H1 (cell line): ENCODE measurements around the gene GOLGA1. TPM values are rescaled to one million over a fixed set of nuclear protein-coding genes. Genes with fewer than 3 reads are reported as not detected.

Source experiments
- GABPA ChIP-seq: IDR thresholded peaks from 2 replicates; pipeline ENCODE4 v1.6.1; 2011; ENCODE audit warnings: mild to moderate bottlenecking, low read length, moderate library complexity, borderline replicate concordance; ENCODE audit not compliant: insufficient read depth
- SIRT6 ChIP-seq: IDR thresholded peaks from one replicate; pipeline ENCODE4 v1.7.1; 2012; ENCODE audit warnings: low read length, inconsistent platforms
- SUZ12 ChIP-seq: fragments of 200-600 bp; sonication (generic); IDR thresholded peaks from 2 replicates; pipeline ENCODE4 v1.6.1; 2012; ENCODE audit warnings: mild to moderate bottlenecking, inconsistent platforms, low read length, moderate library complexity, mixed read lengths
- TCF12 ChIP-seq: IDR thresholded peaks from 2 replicates; pipeline ENCODE4 v1.6.1; 2011; ENCODE audit warnings: low read depth, mild to moderate bottlenecking, low read length
- TEAD4 ChIP-seq: IDR thresholded peaks from 2 replicates; pipeline ENCODE4 v1.6.1; 2012; ENCODE audit warnings: low read depth, low read length, inconsistent platforms, mixed read lengths
- polyA plus RNA-seq, 7 experiments: library from polyadenylated mRNA; depleted of rRNA in 3 of 7; stranded (reverse) in 5 of 7; unstranded in 2 of 7; fragments of >200 nt in 5 of 7; fragments of 200-250 nt in 2 of 7; gene quantifications; 1 replicate in 5 of 7; 2 replicates in 1 of 7; 4 replicates in 1 of 7; pipeline versions ENCODE4 v1.2.1 to v1.2.3, GENCODE V29; 2011 to 2013; ENCODE audit warnings: missing spikeins in 2 of 7, mixed read lengths in 2 of 7
- total RNA-seq: library from RNA; stranded (reverse); fragmentation: NEBNext Ultra II Directional; extraction: Animal tissue kit (Norgen Biotek cat#: 25700); gene quantifications from 2 replicates; pipeline ENCODE4 v1.2.1, GENCODE V29; 2021

GOLGA1 gene
- total and polyA plus RNA-seq, 2 of the 8 experiments (the other 6 are each of a cell fraction or from before 2014, with no cell fraction given): 4.8 to 6.5 TPM

DNA sequence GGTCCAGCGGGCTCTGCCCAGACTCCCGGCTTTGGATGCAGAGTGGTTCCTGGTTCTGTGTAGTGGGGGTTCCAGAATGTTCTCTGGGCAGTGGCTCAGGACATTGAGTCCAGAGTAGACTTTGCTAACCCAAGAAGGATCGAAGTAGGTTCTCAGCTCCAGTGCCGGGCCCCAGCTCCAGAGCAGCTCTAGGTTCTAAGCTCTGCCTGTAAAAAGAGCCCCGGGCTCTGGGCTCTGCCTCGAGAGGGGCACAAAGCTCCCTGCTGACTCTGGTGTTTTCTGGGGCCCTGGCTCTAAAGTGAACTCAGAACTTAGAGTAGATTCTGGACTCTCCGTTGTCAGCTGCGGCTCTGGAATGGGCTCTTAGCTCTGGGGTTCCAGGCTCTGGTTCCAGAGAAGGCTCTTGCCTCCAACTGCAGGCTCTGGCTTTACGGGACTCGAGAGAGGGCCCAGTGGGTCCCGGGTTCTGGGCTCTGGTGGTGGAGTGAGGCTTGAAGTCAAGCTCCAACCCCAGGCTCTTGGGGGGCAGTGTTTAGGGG is 87.2 kb downstream of the GOLGA1 start (continued):
- TF ChIP-seq TCF12: no peak
- no peak for TF ChIP-seq TEAD4
- TF ChIP-seq SUZ12: no peak
- no peak for TF ChIP-seq GABPA
- TF ChIP-seq SIRT6: no peak
